M059J (cell line): ENCODE measurements around the gene PIM3. TPM values are rescaled to one million over a fixed set of nuclear protein-coding genes. Genes with fewer than 3 reads are reported as not detected.

Experiments used
- DNase-seq: peaks from one replicate; pipeline ENCODE4 v3.0.0-alpha.2; 2012; ENCODE audit warnings: low read depth
- total RNA-seq: library from RNA; depleted of rRNA; stranded (reverse); fragments of >200 nt; shearing (Covaris generic); gene quantifications from 2 replicates; pipeline ENCODE4 v1.2.3, GENCODE V29; 2014; rRNA removed

Gene PIM3
- total RNA-seq, result 20.4 and 44.2 TPM in 2 replicates

- DNase-seq, result peak; percentile 93
These were observed at the start of gene PIM3 for GRCh38 chr22:49960159-49961004. TSS of gene PIM3 (plus strand) at chr22:49960772. CDS start at chr22:49960948, 176 bp downstream.

GRCh38 chr22:49911881-49912625, 48.5 kb upstream of the PIM3 start:
- no peak for DNase-seq

GRCh38 chr22:49913026-49913425, 47.5 kb upstream of the PIM3 start:
- no peak for DNase-seq

GRCh38 chr22:49913446-49913845, 47.1 kb upstream of the PIM3 start:
- DNase-seq, result no peak

GRCh38 chr22:49914256-49914655, 46.3 kb upstream of the PIM3 start:
- no peak for DNase-seq

DNA sequence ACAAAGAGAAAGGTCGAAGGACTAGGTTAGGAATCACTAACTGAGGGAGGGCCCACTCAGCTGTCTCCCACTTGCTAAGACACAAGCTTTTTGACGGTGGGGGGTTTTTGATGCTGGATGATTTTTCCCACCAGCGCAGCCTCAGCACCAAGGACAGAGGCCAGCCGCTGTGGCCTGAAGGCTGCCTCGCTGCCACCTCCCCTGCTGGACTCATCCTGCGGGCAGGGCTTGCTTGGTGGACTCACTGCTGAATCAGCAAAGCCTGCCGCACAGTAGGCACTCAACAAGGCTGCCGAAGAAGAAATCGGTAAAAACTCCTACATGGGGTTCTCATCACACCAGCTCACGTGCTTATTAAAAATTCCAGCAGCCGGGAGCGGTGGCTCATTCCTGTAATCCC, 45.0 kb upstream of the PIM3 start:
- no peak for DNase-seq

GRCh38 chr22:49916831-49917230, 43.7 kb upstream of the PIM3 start:
- no peak for DNase-seq

- peak; percentile 90 for DNase-seq
These were observed 42.3 kb upstream of the PIM3 start, which contains the start of the genes ALG12 and CRELD2 for GRCh38 chr22:49917974-49918910. TSS of gene ALG12 (minus strand) at chr22:49918438. CDS start at chr22:49913765, 4,673 bp downstream. TSS of gene CRELD2 (plus strand) at chr22:49918634. CDS start at chr22:49918770, 136 bp downstream.

DNA sequence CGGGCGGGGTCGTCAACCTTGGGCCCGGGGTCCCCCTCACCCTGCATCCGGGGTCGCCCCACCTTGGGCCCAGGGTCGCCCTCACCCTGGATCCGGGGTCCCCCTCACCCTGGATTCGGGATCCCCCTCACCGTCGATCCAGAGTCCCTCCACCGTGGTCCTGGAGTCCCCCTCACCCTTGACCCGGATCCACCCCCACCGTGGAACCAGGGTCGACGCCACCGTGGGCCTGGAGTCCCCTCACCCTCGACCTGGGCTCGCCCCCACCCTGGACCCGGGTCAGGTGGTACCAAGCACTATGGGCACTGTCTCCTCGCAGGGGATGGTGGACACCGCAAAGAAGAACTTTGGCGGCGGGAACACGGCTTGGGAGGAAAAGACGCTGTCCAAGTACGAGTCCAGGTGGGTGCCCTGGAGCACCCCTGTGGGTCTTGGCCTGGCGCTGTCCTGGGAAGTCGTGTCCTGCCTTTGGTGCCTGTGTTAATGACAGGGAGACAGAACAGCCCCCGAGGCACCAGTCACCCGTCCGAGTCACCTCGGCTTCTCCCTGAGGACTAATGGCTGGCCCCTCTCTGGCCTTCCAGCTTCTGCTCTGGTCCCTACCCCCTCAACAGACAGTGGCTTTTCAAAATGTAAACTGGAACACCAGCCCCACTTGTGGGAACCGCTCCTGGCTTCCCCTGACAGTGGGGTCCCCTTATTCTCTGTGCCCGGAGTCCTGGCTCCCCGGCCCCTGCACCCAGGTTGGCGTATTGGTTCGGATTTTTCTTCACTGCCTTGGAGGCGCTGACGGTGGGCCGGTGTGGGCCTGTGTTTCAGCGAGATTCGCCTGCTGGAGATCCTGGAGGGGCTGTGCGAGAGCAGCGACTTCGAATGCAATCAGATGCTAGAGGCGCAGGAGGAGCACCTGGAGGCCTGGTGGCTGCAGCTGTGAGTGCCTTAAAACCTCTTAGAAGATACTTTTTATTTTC, 41.4 kb upstream of the PIM3 start:
- no peak for DNase-seq

DNA sequence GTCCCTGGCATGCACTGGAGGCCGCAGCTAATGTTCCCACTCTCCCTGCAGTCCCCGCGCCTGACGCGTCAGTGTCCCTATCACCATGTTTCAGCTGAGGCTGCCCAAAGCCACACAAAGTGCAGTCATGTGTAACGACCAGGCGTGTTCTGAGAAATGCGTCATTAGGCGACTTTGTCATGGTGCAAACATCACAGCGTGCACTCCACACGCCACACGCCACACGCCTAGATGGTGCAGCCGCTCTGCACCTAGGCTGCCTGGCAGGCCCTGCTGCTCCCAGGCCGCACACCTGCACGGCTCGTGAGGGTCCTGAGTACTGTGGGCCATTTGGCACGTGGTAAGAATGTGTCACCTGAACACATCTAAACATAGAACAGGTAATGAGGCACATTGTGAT, 39.7 kb upstream of the PIM3 start:
- no peak for DNase-seq

GRCh38 chr22:49921508-49922278, 38.9 kb upstream of the PIM3 start:
- DNase-seq, result no peak

DNA sequence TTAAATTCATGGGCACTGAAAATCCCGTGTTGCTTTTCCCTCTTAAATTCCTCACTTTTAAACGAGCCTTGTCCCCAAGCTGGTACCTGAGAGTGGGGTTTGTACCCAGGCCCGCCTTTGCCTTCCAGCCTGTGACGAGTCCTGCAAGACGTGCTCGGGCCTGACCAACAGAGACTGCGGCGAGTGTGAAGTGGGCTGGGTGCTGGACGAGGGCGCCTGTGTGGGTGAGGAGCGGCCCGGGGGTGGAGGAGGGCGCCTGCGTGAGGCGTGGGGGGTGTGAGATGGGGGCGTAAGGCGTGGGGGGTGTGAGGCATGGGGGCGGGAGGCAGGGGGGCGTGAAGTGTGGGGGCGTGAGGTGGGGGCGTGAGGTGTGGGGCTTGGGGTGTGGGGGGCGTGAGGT, 38.1 kb upstream of the PIM3 start:
- DNase-seq, result no peak

DNA sequence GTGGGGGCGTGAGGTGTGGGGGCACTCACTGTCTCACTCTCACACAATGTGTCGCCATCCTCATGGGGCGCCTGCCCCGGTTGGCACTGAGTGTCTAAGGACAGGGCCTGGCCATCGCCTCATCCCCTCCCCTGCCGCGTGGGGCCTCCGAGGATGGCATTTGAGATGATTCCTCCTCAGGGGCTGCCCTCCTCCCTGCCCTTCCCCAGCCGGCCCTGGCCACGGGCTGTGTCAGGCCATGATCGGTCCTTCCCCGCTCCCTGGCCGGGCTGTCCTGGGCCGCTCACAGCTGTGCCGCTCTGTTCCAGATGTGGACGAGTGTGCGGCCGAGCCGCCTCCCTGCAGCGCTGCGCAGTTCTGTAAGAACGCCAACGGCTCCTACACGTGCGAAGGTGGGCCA, 37.6 kb upstream of the PIM3 start:
- DNase-seq, result no peak

- no peak for DNase-seq
These were observed 37.1 kb upstream of the PIM3 start for GRCh38 chr22:49923445-49923844.

DNA sequence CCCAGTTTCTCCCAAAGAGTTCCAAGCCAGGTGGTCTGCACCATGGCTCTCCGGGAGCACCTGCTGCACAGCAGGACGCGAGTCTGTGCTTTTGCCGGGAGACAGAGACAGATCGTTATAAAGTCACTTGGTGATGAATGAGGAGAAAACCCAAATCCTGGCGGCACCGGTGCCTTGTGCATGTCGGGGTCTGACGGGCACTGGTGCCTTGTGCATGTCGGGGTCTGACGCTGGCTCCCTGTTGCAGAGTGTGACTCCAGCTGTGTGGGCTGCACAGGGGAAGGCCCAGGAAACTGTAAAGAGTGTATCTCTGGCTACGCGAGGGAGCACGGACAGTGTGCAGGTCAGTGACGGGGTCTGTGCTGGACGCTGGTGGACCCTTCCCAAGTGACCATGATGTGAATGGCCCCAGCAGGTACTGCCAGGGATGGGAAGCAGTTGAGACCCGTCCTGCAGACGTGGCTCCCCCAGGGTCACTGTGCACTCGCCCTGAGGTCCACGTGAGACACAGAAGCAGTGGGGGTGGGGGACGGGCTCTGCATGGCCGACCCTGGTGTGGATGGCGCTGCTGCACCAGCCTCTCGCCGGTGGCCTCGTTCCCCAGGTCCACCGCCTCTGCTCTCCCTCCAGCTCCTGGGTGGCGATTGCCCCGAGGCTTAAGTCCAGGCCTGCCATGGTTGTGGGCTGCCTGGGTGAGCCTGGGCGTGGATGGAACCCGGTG, 36.3 kb upstream of the PIM3 start:
- no peak for DNase-seq

- DNase-seq, result no peak
These were observed 34.9 kb upstream of the PIM3 start for GRCh38 chr22:49925525-49926128.

DNA sequence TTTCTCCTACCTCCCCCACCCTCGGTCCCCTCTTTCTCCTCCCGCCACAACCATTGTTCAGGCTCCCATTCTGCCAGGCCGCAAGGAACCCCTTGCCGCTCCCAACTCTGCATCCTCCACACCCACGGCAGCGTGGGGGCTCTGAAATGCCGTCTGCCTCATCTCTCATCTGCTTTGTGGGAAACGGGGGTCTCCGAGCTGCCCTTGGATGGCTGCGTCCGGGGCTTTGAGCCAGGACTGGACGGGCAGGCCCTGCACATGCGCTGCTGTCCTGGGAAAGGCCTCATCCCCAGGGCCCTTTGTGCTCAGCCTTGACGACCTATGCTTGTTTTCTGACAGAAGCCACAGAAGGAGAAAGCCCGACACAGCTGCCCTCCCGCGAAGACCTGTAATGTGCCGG, 33.7 kb upstream of the PIM3 start:
- no peak for DNase-seq

GRCh38 chr22:49927483-49928184, 32.9 kb upstream of the PIM3 start:
- no peak for DNase-seq
